Astrocyte of the hippocampus (primary cell): ENCODE measurements around the gene CDK11A.
"Not testable (repeated sequence)": the region's sequence is repeated elsewhere in the genome, so short reads cannot be mapped to it uniquely, and the experiment has no call there.

Source experiments
- DNase-seq: peaks from one replicate; pipeline ENCODE4 v3.0.0; 2011; ENCODE audit warnings: low read depth, low spot score

The CDK11A gene

DNA sequence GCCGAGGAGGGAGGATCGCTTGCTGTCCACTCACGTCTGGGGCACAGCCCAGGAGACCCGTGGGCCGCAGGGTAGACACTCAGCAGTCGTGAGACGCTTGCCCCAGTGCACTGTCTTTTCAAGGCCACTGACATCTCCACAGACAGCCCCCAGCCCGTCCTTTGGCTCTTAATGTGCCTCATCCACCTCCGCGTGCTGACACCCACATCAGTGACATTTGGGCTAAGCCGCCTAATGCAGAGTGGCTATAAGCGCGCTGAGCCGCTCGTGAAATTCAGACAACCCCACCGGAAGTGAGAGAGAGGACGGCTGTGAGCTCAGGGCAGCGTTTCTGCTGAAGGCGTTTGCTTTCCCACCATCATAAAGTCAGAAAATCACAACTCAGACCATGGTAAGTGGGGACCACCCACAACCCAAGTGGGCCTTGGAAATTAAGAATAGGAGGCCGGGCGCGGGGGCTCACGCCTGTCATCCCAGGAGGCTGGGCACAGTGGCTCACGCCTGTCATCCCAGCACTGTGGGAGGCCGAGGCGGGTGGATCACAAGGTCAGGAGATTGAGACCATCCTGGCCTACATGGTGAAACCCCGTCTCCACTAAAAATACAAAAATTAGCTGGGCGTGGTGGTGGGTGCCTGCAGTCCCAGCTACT is 40.0 kb downstream of the CDK11A start:
- DNase-seq = no peak

DNA sequence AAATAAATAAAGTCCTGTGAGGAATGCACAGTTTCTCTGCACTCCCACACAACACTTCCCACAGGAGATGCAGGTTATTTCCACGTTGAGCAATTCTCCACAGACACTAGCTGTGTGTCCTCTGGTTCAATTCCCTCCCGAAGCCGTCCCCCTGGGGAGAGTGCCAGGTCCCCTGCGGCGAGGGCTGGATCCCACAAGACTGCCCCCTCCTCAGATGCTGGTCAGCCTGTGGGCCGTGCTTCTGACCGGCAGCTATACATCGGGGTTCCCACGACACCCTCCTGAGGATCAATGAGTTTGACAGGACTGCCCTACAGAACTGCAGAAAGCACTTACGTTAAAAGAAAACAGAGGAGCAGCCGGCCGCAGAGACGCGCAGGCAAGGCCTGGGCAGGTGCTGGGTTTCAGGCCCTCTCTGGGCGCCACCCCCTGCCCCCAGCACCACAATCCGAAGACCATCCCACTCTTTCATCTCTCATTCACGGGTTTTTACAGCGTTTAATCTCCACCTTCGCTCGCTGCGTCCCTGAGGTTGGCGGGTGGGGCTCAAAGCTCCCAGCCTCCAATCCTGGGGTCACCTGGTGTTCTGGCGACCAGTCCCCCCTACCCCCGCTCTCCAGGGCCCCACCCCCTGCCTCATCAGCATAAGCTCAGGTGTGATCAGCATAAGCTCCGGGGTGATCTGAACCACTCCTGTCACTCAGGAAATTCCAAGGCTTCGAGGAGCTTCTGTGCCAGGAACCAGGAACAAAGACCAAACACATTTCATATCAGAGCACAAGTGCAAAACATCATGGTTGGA is 40.9 kb downstream of the CDK11A start:
- DNase-seq = no peak

DNA sequence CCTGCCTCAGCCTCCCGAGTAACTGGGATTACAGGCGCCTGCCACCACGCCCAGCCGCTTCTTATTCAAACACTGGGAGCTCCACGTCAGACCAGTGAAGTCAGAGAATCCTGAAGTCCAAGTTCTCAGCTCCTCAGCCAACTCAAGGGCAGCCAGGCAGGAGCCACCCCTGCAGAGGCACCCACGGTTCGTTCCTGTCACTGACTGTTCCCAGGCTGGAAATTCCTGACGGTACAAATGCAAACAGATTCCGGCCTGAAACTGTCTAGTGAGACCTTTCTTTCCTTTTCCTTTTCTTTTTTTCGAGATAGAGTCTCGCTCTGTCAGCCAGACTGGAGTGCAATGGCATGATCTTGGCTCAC is 43.3 kb downstream of the CDK11A start:
- no peak for DNase-seq

GRCh38 chr1:1680031-1680911 is 43.9 kb downstream of the CDK11A start:
- DNase-seq = no peak

DNA sequence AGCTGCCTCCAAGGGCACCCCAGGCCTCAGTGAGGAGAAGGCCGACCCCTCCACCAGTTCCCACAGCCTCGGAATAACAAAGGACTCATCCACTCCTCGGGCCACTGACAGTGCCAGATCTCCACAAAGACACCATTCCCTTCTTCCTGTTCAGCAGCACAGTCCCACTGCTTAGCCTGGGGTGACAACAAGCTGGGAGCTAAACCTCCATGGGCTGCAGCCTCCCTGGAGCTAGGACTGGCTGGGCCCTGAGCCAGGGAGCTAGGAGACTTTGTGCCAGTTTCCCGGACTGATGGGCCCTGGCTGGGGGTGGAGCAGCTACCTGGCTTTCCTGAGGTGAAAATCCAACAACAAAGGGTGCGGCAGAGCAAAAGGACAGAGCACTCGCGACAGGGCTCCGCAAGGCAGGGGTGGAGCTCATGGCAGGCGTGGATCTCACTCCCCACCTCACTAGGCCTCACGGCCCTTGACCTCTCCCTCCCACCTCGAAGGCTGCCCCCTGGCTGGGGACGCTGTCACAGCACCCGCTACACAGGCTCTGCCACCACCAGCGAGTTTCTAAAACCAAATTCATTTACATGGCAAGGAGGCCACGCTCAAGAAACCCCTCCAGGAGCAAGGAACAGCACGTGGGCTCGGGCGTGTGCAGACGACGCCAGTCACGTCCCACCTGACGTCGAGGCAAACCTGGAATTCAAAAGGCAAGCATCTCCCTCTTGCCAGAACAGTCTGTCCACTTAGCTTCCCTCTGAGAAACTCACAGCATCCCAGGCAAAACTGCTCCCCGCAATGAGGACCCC is 45.4 kb downstream of the CDK11A start:
- peak; percentile 22 for DNase-seq

DNA sequence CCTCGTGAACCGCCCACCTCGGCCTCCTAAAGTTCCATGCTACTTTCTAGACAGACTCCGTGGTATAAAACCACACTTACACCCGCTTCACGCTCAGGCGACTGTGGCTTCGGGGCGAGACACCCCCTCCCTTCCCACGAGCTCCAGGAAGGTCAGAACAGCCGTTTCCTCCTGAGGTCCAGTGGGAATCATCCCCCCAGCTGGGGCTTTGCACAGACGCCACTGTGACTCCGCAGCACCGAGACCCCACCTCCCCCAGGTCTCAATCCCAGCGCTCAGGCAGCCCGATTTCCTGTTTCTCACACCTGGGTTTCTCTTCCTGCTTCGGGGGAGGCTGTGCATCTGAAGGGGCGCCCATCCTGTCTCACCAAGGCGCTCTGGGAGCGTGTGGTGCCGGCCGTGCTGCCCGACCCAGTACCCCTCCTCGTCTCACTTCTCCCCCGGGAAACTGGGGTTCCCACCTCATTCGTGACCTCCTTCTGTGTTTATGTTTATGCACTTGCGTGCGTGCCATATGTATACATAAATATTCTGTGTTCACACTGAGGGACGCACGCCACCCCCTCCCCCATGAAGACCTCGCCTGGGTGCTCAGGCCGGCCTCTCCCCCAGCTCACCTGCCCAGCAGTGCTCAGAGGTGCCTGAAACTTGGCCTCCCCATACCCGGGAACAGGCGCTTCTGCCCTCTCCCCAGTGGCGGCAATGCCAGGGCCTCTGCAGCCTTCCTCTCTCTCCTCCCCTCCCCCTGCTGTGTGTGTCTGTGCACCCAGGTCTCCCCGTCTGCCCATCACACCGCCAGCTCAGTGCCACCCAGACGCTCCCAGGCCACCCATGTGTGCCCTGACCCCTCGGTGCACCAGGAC is 46.2 kb downstream of the CDK11A start:
- DNase-seq = no peak

DNA sequence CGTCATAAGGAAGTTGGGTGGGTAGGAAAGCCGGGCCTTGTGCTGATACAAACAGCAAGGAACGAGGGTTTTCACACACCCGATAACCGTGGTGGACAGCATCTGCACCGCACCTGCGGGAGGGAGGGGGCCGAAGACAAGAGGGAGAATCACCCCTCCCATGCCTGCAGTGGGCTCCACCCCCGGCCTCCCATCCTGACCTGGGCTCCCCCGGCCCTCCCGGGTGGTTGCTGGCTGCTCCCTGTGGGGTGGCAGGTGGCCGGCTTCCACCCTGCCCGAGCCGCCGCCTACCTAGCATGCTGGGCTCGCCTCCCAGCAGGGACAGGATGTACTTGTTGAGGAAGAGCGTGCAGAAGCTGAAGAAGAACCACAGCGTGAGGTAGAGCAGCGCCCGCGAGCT is 48.1 kb downstream of the CDK11A start:
- not testable (repeated sequence) for DNase-seq

DNA sequence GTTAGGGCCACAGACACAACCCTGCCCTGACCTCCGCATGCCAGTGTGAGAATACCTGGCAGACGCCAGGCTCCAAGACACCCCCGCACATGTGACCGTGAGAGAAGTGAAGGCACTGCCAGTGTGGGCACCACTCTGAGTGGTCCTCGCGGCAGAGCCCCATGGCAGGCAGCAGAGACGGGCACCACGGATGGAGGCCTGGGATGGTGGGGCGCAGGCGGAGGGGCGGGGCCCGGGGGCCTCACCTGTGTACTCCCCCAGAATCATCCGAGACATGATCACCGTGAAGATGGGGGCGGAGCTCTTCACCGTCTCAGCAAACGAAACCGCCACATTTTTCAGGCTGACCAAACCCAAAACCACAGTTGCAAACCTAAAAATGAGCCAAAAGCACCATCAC is 48.9 kb downstream of the CDK11A start:
- not testable (repeated sequence) for DNase-seq

- DNase-seq = not testable (repeated sequence)
Measured at GRCh38 chr1:1674806-1675205, 49.4 kb downstream of the CDK11A start.

DNA sequence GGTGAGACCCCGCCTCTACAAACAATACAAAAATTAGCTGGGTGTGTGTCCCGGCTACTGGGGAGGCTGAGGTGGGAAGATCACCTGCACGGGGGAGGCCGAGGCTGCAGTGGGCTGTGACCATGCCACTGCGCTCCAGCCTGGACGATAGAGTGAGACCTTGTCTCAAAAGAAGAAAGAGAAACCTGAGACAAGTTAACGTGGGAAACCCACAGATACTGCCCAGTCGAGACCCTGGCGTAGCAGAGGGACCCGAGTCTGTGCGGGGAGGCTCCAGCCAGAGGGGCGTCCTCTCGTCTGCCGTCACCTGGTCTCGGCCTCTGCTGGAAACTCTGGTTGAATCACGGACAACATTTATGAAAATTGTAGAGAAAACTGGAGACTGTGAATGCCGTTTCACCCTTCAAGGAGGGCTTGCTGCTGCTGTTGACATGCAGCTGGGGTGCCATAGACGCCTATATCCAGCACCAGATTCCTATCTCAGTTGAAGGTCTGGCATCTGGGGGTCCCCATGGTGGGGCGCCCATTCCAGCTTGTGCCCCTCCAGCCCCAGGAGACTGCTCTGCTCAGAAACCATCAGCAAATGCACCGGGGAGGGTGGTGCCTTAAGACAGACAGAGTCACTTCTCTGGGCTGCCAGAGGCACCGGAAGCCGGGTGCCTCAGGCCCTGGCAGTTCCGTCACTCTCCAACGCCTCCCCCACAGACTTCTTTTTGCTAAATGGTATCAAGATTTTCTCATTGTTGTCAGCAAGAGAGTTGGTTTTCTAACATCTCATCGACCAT is 51.8 kb downstream of the CDK11A start:
- DNase-seq = no peak

- DNase-seq = no peak
Measured at GRCh38 chr1:1671365-1672119, 52.6 kb downstream of the CDK11A start.

- no peak for DNase-seq
Measured at GRCh38 chr1:1670866-1671265, 53.3 kb downstream of the CDK11A start.

DNA sequence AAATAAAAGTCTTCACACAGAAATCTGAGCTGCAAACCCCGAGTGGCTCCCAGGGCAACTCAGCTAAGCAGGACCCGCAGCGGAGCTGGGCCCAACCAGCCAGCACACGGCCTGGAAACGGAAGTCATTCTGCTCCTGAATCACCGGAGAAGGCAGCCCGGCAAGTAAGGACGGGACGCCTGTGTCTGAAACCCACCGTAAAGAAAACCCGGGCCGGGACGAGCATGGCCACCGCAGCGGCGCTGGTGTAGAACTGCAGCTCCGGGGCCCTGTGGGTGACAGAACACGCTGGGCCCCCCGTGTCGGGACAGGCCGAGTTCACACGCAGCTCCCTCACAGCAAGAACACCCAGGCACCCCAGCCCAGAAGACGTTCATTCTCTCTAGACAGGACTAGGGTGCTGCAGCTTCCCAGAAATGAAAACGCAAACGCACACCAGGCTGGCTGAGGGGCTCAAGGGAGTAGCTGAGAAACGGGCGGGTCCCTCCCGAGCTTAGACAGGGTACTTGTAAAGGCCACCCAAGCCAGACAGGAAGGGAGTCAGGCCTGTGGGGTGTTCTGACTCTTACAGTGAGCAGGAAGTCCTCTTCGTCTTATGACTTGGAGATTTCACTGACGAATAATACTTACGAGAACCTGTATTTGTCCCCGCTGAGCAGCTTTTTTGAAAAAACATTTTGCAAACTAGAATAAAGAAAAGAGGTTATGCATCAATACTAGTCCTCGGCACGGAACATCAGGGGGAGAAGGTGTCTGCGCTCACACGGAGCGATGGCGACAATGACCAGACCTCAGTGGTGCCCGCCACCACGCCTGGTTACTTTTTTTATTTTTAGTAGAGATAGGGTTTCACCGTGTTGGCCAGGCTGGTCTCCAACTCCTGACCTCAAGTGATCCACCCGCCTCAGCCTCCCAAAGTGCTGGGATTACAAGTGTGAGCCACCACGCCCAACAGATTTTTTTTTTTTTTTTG is 54.4 kb downstream of the CDK11A start:
- no peak for DNase-seq

- no peak for DNase-seq
Measured at GRCh38 chr1:1666526-1666925, 57.6 kb downstream of the CDK11A start.

DNA sequence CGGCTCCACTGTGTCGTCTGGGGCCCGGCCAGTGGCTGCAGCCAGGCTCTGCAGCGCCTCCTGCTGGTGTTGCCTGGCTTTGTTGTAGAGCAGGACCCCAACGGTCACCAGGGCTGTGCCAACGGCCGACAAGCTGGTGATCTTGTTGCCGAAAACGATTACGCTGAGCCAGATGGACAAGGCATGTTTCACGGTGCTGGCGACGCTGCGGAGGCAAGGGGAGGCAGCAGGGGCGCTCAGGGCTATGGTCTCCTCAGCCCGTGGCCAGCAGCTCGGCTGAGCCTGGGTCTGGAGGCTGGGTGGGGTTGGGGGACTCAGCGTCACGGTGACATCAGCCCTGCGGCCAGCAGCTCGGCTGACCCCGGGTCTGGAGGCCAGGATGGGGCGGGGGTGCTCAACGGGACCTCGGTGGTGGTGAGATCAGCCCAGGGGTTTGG is 58.3 kb downstream of the CDK11A start:
- DNase-seq = no peak

- DNase-seq = no peak
Measured at GRCh38 chr1:1664941-1665814, 59.0 kb downstream of the CDK11A start.

GRCh38 chr1:1664318-1664717 is 59.8 kb downstream of the CDK11A start:
- not testable (repeated sequence) for DNase-seq
